HepG2 (cell line): ENCODE measurements around the gene MORF4L2. TPM values are rescaled to one million over a fixed set of nuclear protein-coding genes. Genes with fewer than 3 reads are reported as not detected.

Source experiments
- ATAC-seq: fragments of 200-7000 bp; cut with Tn5 transposase; 3 replicates; pipeline ENCODE4 v1.9.1; 2020; ENCODE audit warnings: mild to moderate bottlenecking, moderate library complexity
- BruUV-seq: library from RNA; stranded (reverse); fragments of 400-500 nt; replicated peaks from 2 replicates; lab custom pipeline; 2021; lab: Mats Ljungman, UMichigan
- CTCF ChIA-PET: fragments of 300-600 bp; formaldehyde crosslinking; extraction: SDS; loops from one replicate; lab custom pipeline; 2021; ENCODE audit warnings: low total read pairs, inconsistent platforms, low intra/inter-chr PET ratio; lab: Yijun Ruan, JAX
- POLR2A ChIA-PET: fragments of 350-600 bp; sonication (Branson Sonifier 250); formaldehyde crosslinking; loops from one replicate; lab custom pipeline; 2020; ENCODE audit warnings: antibody characterized with exemption, inconsistent platforms; lab: Yijun Ruan, JAX
- DNase-seq: peaks from one replicate; pipeline ENCODE4 v3.0.0-alpha.2; 2015; ENCODE audit warnings: low spot score
- FAIRE-seq: peaks from 3 replicates; lab custom pipeline; 2011; peaks lifted over from hg19 to GRCh38; lab: Jason Lieb, UNC
- H2AFZ ChIP-seq: one replicate; pipeline ENCODE4 v1.6.1; 2011; ENCODE audit warnings: low read length, inconsistent platforms
- H3K27ac ChIP-seq: fragments of 300-600 bp; 3 replicates; pipeline ENCODE4 v1.8.0; 2011; ENCODE audit warnings: mixed run types, mild to moderate bottlenecking, mixed read lengths, low read length, inconsistent platforms; ENCODE audit not compliant: insufficient read depth; ENCODE audit errors: extremely low read length
- H3K27me3 ChIP-seq, 2 experiments: fragments of 200-600 bp in 1 of 2; 2 replicates in 1 of 2; 3 replicates in 1 of 2; pipeline versions ENCODE4 v1.6.0 to v1.8.0; 2011; ENCODE audit warnings: low read length in 2 of 2, mild to moderate bottlenecking in 2 of 2, moderate library complexity in 2 of 2, inconsistent platforms in 1 of 2; ENCODE audit not compliant: insufficient read depth in 2 of 2, control insufficient read depth in 1 of 2
- H3K36me3 ChIP-seq, 2 experiments: fragments of 200-600 bp in 1 of 2; replicated peaks in 1 of 2; 2 replicates in 1 of 2; 3 replicates in 1 of 2; pipeline versions ENCODE4 v1.5.1 to v1.8.0; 2011; ENCODE audit warnings: low read length in 2 of 2, inconsistent platforms in 1 of 2; ENCODE audit not compliant: insufficient read depth in 2 of 2, control insufficient read depth in 1 of 2
- H3K4me1 ChIP-seq: 2 replicates; pipeline ENCODE4 v1.5.1; 2012; ENCODE audit warnings: low read length, inconsistent platforms; ENCODE audit not compliant: insufficient read depth
- H3K4me2 ChIP-seq: 2 replicates; pipeline ENCODE4 v1.6.0; 2011; ENCODE audit warnings: low read depth, low read length, inconsistent platforms
- H3K4me3 ChIP-seq, 3 experiments: fragments of 200-600 bp in 1 of 3; sonication (generic), shearing (Covaris generic) in 1 of 3; replicated peaks in 1 of 3; 2 replicates each; pipeline ENCODE4 v1.5.1; 2011 to 2016; ENCODE audit warnings: low read length in 3 of 3, inconsistent platforms in 2 of 3, low read depth in 2 of 3, mild to moderate bottlenecking in 2 of 3, control low read depth in 1 of 3, mixed read lengths in 1 of 3; ENCODE audit not compliant: insufficient read depth in 1 of 3
- H3K79me2 ChIP-seq: one replicate; pipeline ENCODE4 v1.6.1; 2011; ENCODE audit warnings: low read length, inconsistent platforms; ENCODE audit not compliant: insufficient read depth
- H3K9ac ChIP-seq: 2 replicates; pipeline ENCODE4 v1.6.0; 2011; ENCODE audit warnings: mild to moderate bottlenecking, low read depth, low read length, inconsistent platforms; ENCODE audit not compliant: insufficient read depth
- H3K9me3 ChIP-seq: 2 replicates; pipeline ENCODE4 v1.5.1; 2012; ENCODE audit warnings: mild to moderate bottlenecking, low read length
- H4K20me1 ChIP-seq: 2 replicates; pipeline ENCODE4 v1.6.0; 2011; ENCODE audit warnings: inconsistent platforms, mild to moderate bottlenecking, low read length, moderate library complexity; ENCODE audit not compliant: insufficient read depth
- ELK4 ChIP-seq: sonication (generic); formaldehyde crosslinking; IDR thresholded peaks from 2 replicates; pipeline ENCODE4 v1.9.0; 2021; ENCODE audit warnings: missing genetic modification reagents, borderline replicate concordance
- ISX ChIP-seq: sonication (generic); formaldehyde crosslinking; conservative IDR thresholded peaks from 2 replicates; pipeline ENCODE4 v1.5.0; 2020; ENCODE audit warnings: missing genetic modification reagents
- NR0B2 ChIP-seq: sonication (generic); formaldehyde crosslinking; IDR thresholded peaks from 2 replicates; pipeline ENCODE4 v1.4.0; 2020; ENCODE audit warnings: mild to moderate bottlenecking, missing genetic modification reagents
- SKIL ChIP-seq: sonication (generic); formaldehyde crosslinking; IDR thresholded peaks from 2 replicates; pipeline ENCODE4 v1.8.0; 2022; ENCODE audit warnings: missing genetic modification reagents, mild to moderate bottlenecking, moderate library complexity, borderline replicate concordance
- SMAD1 ChIP-seq: sonication (generic); formaldehyde crosslinking; IDR thresholded peaks from 2 replicates; pipeline ENCODE4 v1.4.0; 2020; ENCODE audit warnings: missing genetic modification reagents, low read depth, mild to moderate bottlenecking, borderline replicate concordance
- SOX13 ChIP-seq, 3 experiments: fragments of 450-650 bp in 1 of 3; sonication (generic) in 1 of 3; formaldehyde crosslinking in 1 of 3; IDR thresholded peaks in 2 of 3; conservative IDR thresholded peaks in 1 of 3; 2 replicates each; pipeline versions ENCODE4 v1.5.0 to v1.6.1; 2016 to 2020; ENCODE audit warnings: antibody characterized with exemption in 1 of 3, mild to moderate bottlenecking in 1 of 3, missing compliant biosample characterization in 1 of 3, missing genetic modification reagents in 1 of 3, moderate library complexity in 1 of 3
- SRSF1 ChIP-seq: fragments of 200-400 bp; formaldehyde crosslinking; optimal IDR thresholded peaks from 2 replicates; pipeline ENCODE3; 2017; ENCODE audit warnings: mild to moderate bottlenecking, low read depth, low read length, moderate library complexity
- SRSF4 ChIP-seq: fragments of 200-400 bp; formaldehyde crosslinking; IDR thresholded peaks from one replicate; pipeline ENCODE4 v1.6.1; 2018; ENCODE audit warnings: mild to moderate bottlenecking, low read depth, low read length, moderate library complexity; ENCODE audit not compliant: poor library complexity, severe bottlenecking
- TCF7L2 ChIP-seq: IDR thresholded peaks from 2 replicates; pipeline ENCODE4 v1.6.1; 2011; ENCODE audit warnings: mild to moderate bottlenecking, low read depth, low read length, moderate library complexity
- ZNF512 ChIP-seq: sonication (generic); formaldehyde crosslinking; IDR thresholded peaks from 2 replicates; pipeline ENCODE4 v1.4.0; 2020; ENCODE audit warnings: mild to moderate bottlenecking, missing genetic modification reagents
- ZNF614 ChIP-seq: IDR thresholded peaks from 2 replicates; pipeline ENCODE4 v1.6.1; 2018; ENCODE audit warnings: missing biosample characterization, missing genetic modification reagents, inconsistent platforms, borderline replicate concordance
- WGBS: methylation state at CpG from one replicate; pipeline ENCODE4 v1.1.6; 2017; ENCODE audit warnings: low lambda C conversion rate; 5-methylcytosine and 5-hydroxymethylcytosine counted together
- in situ Hi-C: cut with HindIII; loops from 2 replicates; pipeline ENCODE4 v1.10.0; 2017; ENCODE audit warnings: low pct_unique_long_range_greater_than_20kb; ENCODE audit not compliant: extremely low pct_ligation_motif_present
- intact Hi-C: fragments of 100-400 bp; cut with micrococcal nuclease; formaldehyde crosslinking; loops from one replicate; pipeline ENCODE4 v1.10.0; 2022; ENCODE audit not compliant: unreplicated experiment
- polyA plus RNA-seq, 8 experiments: library from polyadenylated mRNA; depleted of rRNA in 3 of 8; stranded (reverse) in 7 of 8; unstranded in 1 of 8; fragments of >200 nt; fragmentation: Illumina TruSeq in 4 of 8; extraction: Trizol in 4 of 8; gene quantifications; 2 replicates each; pipeline versions ENCODE4 v1.2.1 to v1.2.3, GENCODE V29; 2011 to 2016; ENCODE audit warnings: low read depth in 4 of 8, missing spikeins in 1 of 8, mixed read lengths in 1 of 8; ENCODE audit not compliant: insufficient read depth in 1 of 8
- total RNA-seq, 5 experiments: library from RNA; depleted of rRNA; stranded (reverse); fragments of >200 nt; fragmentation: Illumina TruSeq; extraction: Trizol; gene quantifications; 2 replicates each; pipeline ENCODE4 v1.2.3, GENCODE V29; 2016; ENCODE audit warnings: low read depth in 1 of 5
- TF ChIP-seq, protein P1 (sequence below): fragments of 450-650 bp; IDR thresholded peaks from 2 replicates; pipeline ENCODE4 v1.6.1; 2016
- TF ChIP-seq, protein P2 (sequence below): sonication (generic); formaldehyde crosslinking; IDR thresholded peaks from 2 replicates; pipeline ENCODE4 v1.9.0; 2022; ENCODE audit warnings: missing genetic modification reagents, mild to moderate bottlenecking, borderline replicate concordance

MORF4L2 gene
- total and polyA plus RNA-seq, 2 of the 13 experiments (the other 11 are each of a cell fraction or from before 2014, with no cell fraction given) = 358 to 469 TPM

DNA sequence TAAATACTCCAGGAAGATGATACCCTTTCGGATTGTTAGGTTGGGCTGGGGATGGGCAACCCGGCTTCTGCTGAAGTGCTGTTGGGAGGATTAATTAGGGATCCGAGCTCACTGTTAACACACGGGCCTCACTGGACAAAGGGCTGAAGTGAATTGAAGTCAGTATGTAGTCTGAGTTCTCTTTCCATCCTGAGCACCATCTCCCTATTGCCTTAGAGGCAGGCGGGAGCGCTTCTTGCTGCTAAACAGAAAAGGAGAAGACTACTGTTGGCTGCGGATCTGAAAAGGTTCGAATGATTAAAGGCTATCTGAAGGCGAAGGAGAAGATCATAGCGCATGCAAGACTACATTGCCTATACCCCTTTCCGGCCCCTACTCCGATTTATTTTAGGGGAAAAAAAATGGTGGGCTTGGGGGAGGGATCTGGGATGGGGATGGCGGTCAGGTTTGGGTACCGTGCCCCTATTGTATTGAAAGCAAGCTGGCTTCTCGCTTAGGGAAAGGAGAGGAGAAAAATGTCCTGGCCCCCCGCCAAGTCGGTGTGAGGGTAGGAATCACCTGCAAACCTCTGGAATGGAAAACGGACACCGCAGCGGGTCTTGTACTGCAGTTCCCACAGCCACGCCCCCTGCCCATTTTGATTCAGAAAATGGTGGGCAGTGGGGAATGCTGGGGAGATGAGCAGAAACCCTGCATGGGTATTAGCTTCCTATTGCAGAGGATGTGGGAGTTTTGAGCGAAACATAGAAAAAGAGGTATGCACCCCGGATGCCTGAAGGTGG is 22.3 kb downstream of the MORF4L2 start:
- CTCF ChIA-PET = no interaction called here
- TF ChIP-seq SRSF4 (no peak), NR0B2 (no peak), TCF7L2 (no peak), SRSF1 (no peak), SKIL (CRISPR knock-in tag) (no peak), ISX (CRISPR knock-in tag) (no peak), SMAD1 (no peak), ZNF512 (CRISPR knock-in tag) (no peak), SOX13 (IDR thresholded peaks at IDR 0.05) (no peak), SOX13 (CRISPR knock-in tag; conservative IDR thresholded peaks at IDR 0.05 in 1 of 2, IDR thresholded peaks at IDR 0.05 in 1 of 2) (no peak), ZNF614 (no peak), ELK4 (CRISPR knock-in tag) (no peak)
- TF ChIP-seq, protein P1, sequence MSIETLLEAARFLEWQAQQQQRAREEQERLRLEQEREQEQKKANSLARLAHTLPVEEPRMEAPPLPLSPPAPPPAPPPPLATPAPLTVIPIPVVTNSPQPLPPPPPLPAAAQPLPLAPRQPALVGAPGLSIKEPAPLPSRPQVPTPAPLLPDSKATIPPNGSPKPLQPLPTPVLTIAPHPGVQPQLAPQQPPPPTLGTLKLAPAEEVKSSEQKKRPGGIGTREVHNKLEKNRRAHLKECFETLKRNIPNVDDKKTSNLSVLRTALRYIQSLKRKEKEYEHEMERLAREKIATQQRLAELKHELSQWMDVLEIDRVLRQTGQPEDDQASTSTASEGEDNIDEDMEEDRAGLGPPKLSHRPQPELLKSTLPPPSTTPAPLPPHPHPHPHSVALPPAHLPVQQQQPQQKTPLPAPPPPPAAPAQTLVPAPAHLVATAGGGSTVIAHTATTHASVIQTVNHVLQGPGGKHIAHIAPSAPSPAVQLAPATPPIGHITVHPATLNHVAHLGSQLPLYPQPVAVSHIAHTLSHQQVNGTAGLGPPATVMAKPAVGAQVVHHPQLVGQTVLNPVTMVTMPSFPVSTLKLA = no peak
- TF ChIP-seq, protein P2, sequence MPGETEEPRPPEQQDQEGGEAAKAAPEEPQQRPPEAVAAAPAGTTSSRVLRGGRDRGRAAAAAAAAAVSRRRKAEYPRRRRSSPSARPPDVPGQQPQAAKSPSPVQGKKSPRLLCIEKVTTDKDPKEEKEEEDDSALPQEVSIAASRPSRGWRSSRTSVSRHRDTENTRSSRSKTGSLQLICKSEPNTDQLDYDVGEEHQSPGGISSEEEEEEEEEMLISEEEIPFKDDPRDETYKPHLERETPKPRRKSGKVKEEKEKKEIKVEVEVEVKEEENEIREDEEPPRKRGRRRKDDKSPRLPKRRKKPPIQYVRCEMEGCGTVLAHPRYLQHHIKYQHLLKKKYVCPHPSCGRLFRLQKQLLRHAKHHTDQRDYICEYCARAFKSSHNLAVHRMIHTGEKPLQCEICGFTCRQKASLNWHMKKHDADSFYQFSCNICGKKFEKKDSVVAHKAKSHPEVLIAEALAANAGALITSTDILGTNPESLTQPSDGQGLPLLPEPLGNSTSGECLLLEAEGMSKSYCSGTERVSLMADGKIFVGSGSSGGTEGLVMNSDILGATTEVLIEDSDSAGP (CRISPR knock-in tag) = no peak

More for the DNA sequence above, 22.3 kb downstream of the MORF4L2 start:
- in situ Hi-C loops = no loop called here
- Histone ChIP-seq H4K20me1 (no peaks in the 10 kb centered on the region), H3K4me1 (peaks cover 3% of the 10 kb centered on the region), H3K36me3 (no peaks in the 10 kb centered on the region), H3K27ac (no peak overlapping the region), H2AFZ (no peak overlapping the region), H3K9me3 (no peaks in the 10 kb centered on the region), H3K79me2 (no peaks in the 10 kb centered on the region), H3K27me3 (no peaks in the 10 kb centered on the region; a peak in 1 of 5 replicates), H3K9ac (no peak overlapping the region), H3K4me3 (no peak overlapping the region), H3K4me2 (no peak overlapping the region)
- no TSS peak for BruUV-seq
- DNase-seq (no peak), FAIRE-seq (no peak), ATAC-seq (no peak)
- WGBS = 48% methylated on average over 19 of the region's 23 CpGs
- intact Hi-C loops = no loop called here
- POLR2A ChIA-PET = no interaction called here
